Measurements from ENCODE around the gene S100PBP.

The S100PBP gene

GRCh38 chr1:32830092-32830852 lies 12.8 kb downstream of the S100PBP start:
- DNase-seq: no peak

- no peak for DNase-seq
Measured at GRCh38 chr1:32831878-32832277, 14.4 kb downstream of the S100PBP start.

- no peak for DNase-seq
Measured at GRCh38 chr1:32848354-32849063, 31.1 kb downstream of the S100PBP start.

- no peak for DNase-seq
Measured at GRCh38 chr1:32855861-32856617, 38.6 kb downstream of the S100PBP start.

- DNase-seq: no peak
Measured at GRCh38 chr1:32858136-32858535, 40.7 kb downstream of the S100PBP start.

GRCh38 chr1:32858791-32859190 lies 41.3 kb downstream of the S100PBP start:
- DNase-seq: no peak

- DNase-seq: no peak
Measured at GRCh38 chr1:32859915-32860314, 42.5 kb downstream of the S100PBP start.

GRCh38 chr1:32860566-32860965 lies 43.1 kb downstream of the S100PBP start:
- no peak for DNase-seq

- DNase-seq: no peak
Measured at GRCh38 chr1:32861904-32862695, 44.6 kb downstream of the S100PBP start.

GRCh38 chr1:32863218-32863880 lies 45.9 kb downstream of the S100PBP start:
- DNase-seq: no peak

GRCh38 chr1:32863881-32864245 lies 46.4 kb downstream of the S100PBP start:
- DNase-seq: no peak

- no peak for DNase-seq
Measured at GRCh38 chr1:32864375-32865019, 47.0 kb downstream of the S100PBP start.

GRCh38 chr1:32865639-32866405 lies 48.4 kb downstream of the S100PBP start:
- no peak for DNase-seq

GRCh38 chr1:32867151-32867550 lies 49.7 kb downstream of the S100PBP start:
- no peak for DNase-seq

- DNase-seq: no peak
Measured at GRCh38 chr1:32867671-32868070, 50.2 kb downstream of the S100PBP start.

GRCh38 chr1:32868085-32868484 lies 50.6 kb downstream of the S100PBP start:
- no peak for DNase-seq

GRCh38 chr1:32868806-32869455 lies 51.5 kb downstream of the S100PBP start:
- DNase-seq: no peak

- no peak for DNase-seq
Measured at GRCh38 chr1:32869923-32870614, 52.6 kb downstream of the S100PBP start.

- no peak for DNase-seq
Measured at GRCh38 chr1:32870615-32871363, 53.3 kb downstream of the S100PBP start, which contains the start of gene FNDC5. TSS of gene FNDC5 (minus strand) at chr1:32870912.

All from DMS 273 treated with DMSO at 0.1 percent for 48 hours (cell line).